OCI-LY3 (cell line): ENCODE measurements around the gene SLC12A7.

Experiments
- H2AFZ ChIP-seq: fragments of 200-600, 300-600 bp; shearing (Covaris generic); 2 replicates; pipeline ENCODE4 v1.6.0; 2014; ENCODE audit warnings: antibody characterized with exemption, low read depth, low read length
- H3K27ac ChIP-seq: fragments of 200-600, 300-600 bp; sonication (generic); 2 replicates; pipeline ENCODE4 v1.5.1; 2014; ENCODE audit warnings: mild to moderate bottlenecking, low read length, moderate library complexity, mixed read lengths
- H3K27me3 ChIP-seq: fragments of 200-600, 300-600 bp; sonication (generic); 2 replicates; pipeline ENCODE4 v1.6.1; 2014; ENCODE audit warnings: low read depth, low read length, mixed read lengths
- H3K36me3 ChIP-seq: fragments of 200-600, 300-600 bp; sonication (generic); replicated peaks from 2 replicates; pipeline ENCODE3; 2014; ENCODE audit warnings: low read depth, low read length, mixed read lengths
- H3K4me1 ChIP-seq: fragments of 300-600, 200-600 bp; sonication (generic); 2 replicates; pipeline ENCODE4 v1.6.1; 2014; ENCODE audit warnings: low read length, mixed read lengths
- H3K4me2 ChIP-seq: fragments of 200-600, 300-600 bp; sonication (generic); 2 replicates; pipeline ENCODE4 v1.6.1; 2014; ENCODE audit warnings: low read length, mixed read lengths
- H3K4me3 ChIP-seq: fragments of 300-600, 200-600 bp; sonication (generic); 2 replicates; pipeline ENCODE4 v1.5.1; 2014; ENCODE audit warnings: antibody characterized with exemption, mild to moderate bottlenecking, low read length, moderate library complexity
- H3K79me2 ChIP-seq: fragments of 300-600, 200-600 bp; shearing (Covaris generic); 2 replicates; pipeline ENCODE4 v1.6.1; 2014; ENCODE audit warnings: mild to moderate bottlenecking, low read length, mixed read lengths
- H3K9ac ChIP-seq: fragments of 300-600, 200-600 bp; shearing (Covaris generic); 2 replicates; pipeline ENCODE4 v1.6.0; 2014; ENCODE audit warnings: mild to moderate bottlenecking, low read length, moderate library complexity
- H3K9me3 ChIP-seq: fragments of 200-600, 300-600 bp; shearing (Covaris generic); 2 replicates; pipeline ENCODE4 v1.6.1; 2014; ENCODE audit warnings: low read length, mixed read lengths; ENCODE audit not compliant: insufficient read depth
- H4K20me1 ChIP-seq: fragments of 200-600, 300-600 bp; sonication (generic); 2 replicates; pipeline ENCODE4 v1.6.1; 2016; ENCODE audit warnings: low read length, mixed read lengths; ENCODE audit not compliant: insufficient read depth
- CTCF ChIP-seq: fragments of 200-600, 300-600 bp; sonication (generic); IDR thresholded peaks from 2 replicates; pipeline ENCODE4 v1.5.1; 2014; ENCODE audit warnings: antibody characterized with exemption, low read length, low read depth
- EZH2phosphoT487 ChIP-seq: fragments of 200-600 bp; shearing (Covaris generic); IDR thresholded peaks from 2 replicates; pipeline ENCODE4 v1.6.1; 2018; ENCODE audit warnings: antibody characterized with exemption, mixed run types, low read depth

The SLC12A7 gene

GRCh38 chr5:1116977-1117376 lies 5.1 kb upstream of the SLC12A7 start:
- Histone ChIP-seq H3K36me3 (no peaks in the 10 kb centered on the region), H3K9ac (no peak overlapping the region), H3K79me2 (no peaks in the 10 kb centered on the region), H3K27me3 (0 out of 2 replicates have a peak, but pooled peaks cover 3% of the 10 kb centered on the region), H3K9me3 (no peaks in the 10 kb centered on the region), H3K4me1 (peaks cover 9% of the 10 kb centered on the region), H4K20me1 (no peaks in the 10 kb centered on the region), H2AFZ (no peak overlapping the region), H3K4me2 (no peak overlapping the region), H3K4me3 (no peak overlapping the region), H3K27ac (no peak overlapping the region)
- TF ChIP-seq EZH2phosphoT487, result no peak
- no peak for TF ChIP-seq CTCF

GRCh38 chr5:1116109-1116740 lies 4.4 kb upstream of the SLC12A7 start:
- Histone ChIP-seq H3K79me2 (peaks cover 5% of the 10 kb centered on the region), H2AFZ (no peak overlapping the region), H3K4me2 (no peak overlapping the region), H3K36me3 (no peaks in the 10 kb centered on the region), H3K27ac (no peak overlapping the region), H4K20me1 (no peaks in the 10 kb centered on the region), H3K27me3 (0 out of 2 replicates have a peak, but pooled peaks cover 3% of the 10 kb centered on the region), H3K9me3 (no peaks in the 10 kb centered on the region), H3K4me1 (peaks cover 9% of the 10 kb centered on the region), H3K9ac (no peak overlapping the region), H3K4me3 (no peak overlapping the region)
- no peak for TF ChIP-seq CTCF

- Histone ChIP-seq H3K9ac (no peak overlapping the region), H3K4me3 (no peak overlapping the region)
- TF ChIP-seq CTCF (no peak), EZH2phosphoT487 (no peak)
These were observed 3.4 kb upstream of the SLC12A7 start for GRCh38 chr5:1115123-1115815.

GRCh38 chr5:1113805-1114586 lies 2.1 kb upstream of the SLC12A7 start:
- Histone ChIP-seq H3K9ac (no peak overlapping the region), H3K27ac (no peak overlapping the region), H3K4me1 (peaks cover 17% of the 10 kb centered on the region), H3K27me3 (0 out of 2 replicates have a peak, but pooled peaks cover 3% of the 10 kb centered on the region), H4K20me1 (peaks cover 7% of the 10 kb centered on the region), H3K4me2 (no peak overlapping the region), H3K9me3 (no peaks in the 10 kb centered on the region), H3K36me3 (no peaks in the 10 kb centered on the region), H3K4me3 (no peak overlapping the region), H3K79me2 (peaks cover 26% of the 10 kb centered on the region), H2AFZ (no peak overlapping the region)
- no peak for TF ChIP-seq CTCF
- no peak for TF ChIP-seq EZH2phosphoT487

More at GRCh38 chr5:1115123-1115815, 3.4 kb upstream of the SLC12A7 start:
- H4K20me1 ChIP-seq, result no peaks in the 10 kb centered on the region; the same call in 1 of the 2 replicates
- peaks cover 16% of the 10 kb centered on the region for H3K4me1 ChIP-seq
- H3K27me3 ChIP-seq, result 0 out of 2 replicates have a peak, but pooled peaks cover 3% of the 10 kb centered on the region
- no peaks in the 10 kb centered on the region for H3K36me3 ChIP-seq
- no peak overlapping the region for H3K4me2 ChIP-seq
- no peak overlapping the region for H2AFZ ChIP-seq
- no peak overlapping the region for H3K27ac ChIP-seq
- peaks cover 14% of the 10 kb centered on the region for H3K79me2 ChIP-seq
- H3K9me3 ChIP-seq, result no peaks in the 10 kb centered on the region
